Measurements from ENCODE around the gene TMED3. TPM values are rescaled to one million over a fixed set of nuclear protein-coding genes. Genes with fewer than 3 reads are reported as not detected.
"Not testable (repeated sequence)": the region's sequence is repeated elsewhere in the genome, so short reads cannot be mapped to it uniquely, and the experiment has no call there.

The TMED3 gene
- total and polyA plus RNA-seq, 10 donors = 28.2 to 76.6 (median 38.6) TPM

GRCh38 chr15:79314811-79315210, 3.9 kb downstream of the TMED3 start:
- Histone ChIP-seq H3K9me3 (no peaks in the 10 kb centered on the region), H3K27ac (no peak overlapping the region), H3K4me1 (peaks cover 7 to 37% (median 17%) of the 10 kb centered on the region in 6 donors), H3K4me3 (no peak overlapping the region), H3K36me3 (peaks cover 3 to 66% (median 61%) of the 10 kb centered on the region in 6 donors), H3K27me3 (replicated peaks in 1 of 7) (peaks cover 0 to 11% (median 0%) of the 10 kb centered on the region in 7 donors)
- TF ChIP-seq POLR2A (IDR thresholded peaks at IDR 0.05) (no peak), CTCF (IDR thresholded peaks at IDR 0.05 in 8 of 11, conservative IDR thresholded peaks at IDR 0.05 in 3 of 11) (no peak), POLR2AphosphoS5 (IDR thresholded peaks at IDR 0.05) (no peak)
- DNase-seq = no peak
- intact Hi-C loops (cut with DNase I; ENCODE audit: low total_unique reads) = no loop called here
- 88 to 96% (median 94%) methylated on average over 6 of the region's 6 CpGs for WGBS, 5 donors

- Histone ChIP-seq H3K36me3 (peaks cover 3 to 76% (median 65%) of the 10 kb centered on the region in 6 donors), H3K27ac (no peak overlapping the region), H3K4me3 (no peak overlapping the region), H3K27me3 (replicated peaks in 1 of 7) (peaks cover 0 to 2% (median 0%) of the 10 kb centered on the region in 7 donors), H3K9me3 (no peaks in the 10 kb centered on the region), H3K4me1 (peaks cover 7 to 29% (median 12%) of the 10 kb centered on the region in 6 donors)
- intact Hi-C loops (cut with DNase I; ENCODE audit: low total_unique reads) = no loop called here
- WGBS, 5 donors = 85 to 87% (median 86%) methylated on average over 10 of the region's 10 CpGs
- no peak for TF ChIP-seq CTCF (IDR thresholded peaks at IDR 0.05 in 8 of 11, conservative IDR thresholded peaks at IDR 0.05 in 3 of 11)
- TF ChIP-seq POLR2AphosphoS5 (IDR thresholded peaks at IDR 0.05) = no peak
- no peak for TF ChIP-seq POLR2A (IDR thresholded peaks at IDR 0.05)
- DNase-seq = no peak
These were observed 4.9 kb downstream of the TMED3 start for GRCh38 chr15:79315623-79316328.

GRCh38 chr15:79316864-79317263, 6.0 kb downstream of the TMED3 start:
- intact Hi-C loops (cut with DNase I; ENCODE audit: low total_unique reads) = no loop called here
- no peaks in the 10 kb centered on the region for H3K27me3 ChIP-seq (replicated peaks in 1 of 7)
- peaks cover 3 to 87% (median 74%) of the 10 kb centered on the region in 6 donors for H3K36me3 ChIP-seq
- H3K9me3 ChIP-seq = no peaks in the 10 kb centered on the region
- H3K4me1 ChIP-seq = peaks cover 4 to 18% (median 8%) of the 10 kb centered on the region in 6 donors
- H3K27ac ChIP-seq = no peak overlapping the region
- H3K4me3 ChIP-seq = no peak overlapping the region
- DNase-seq = no peak
- 92 to 97% (median 93%) methylated on average over 9 of the region's 9 CpGs for WGBS, 5 donors
- TF ChIP-seq CTCF (IDR thresholded peaks at IDR 0.05 in 8 of 11, conservative IDR thresholded peaks at IDR 0.05 in 3 of 11) = no peak
- no peak for TF ChIP-seq POLR2AphosphoS5 (IDR thresholded peaks at IDR 0.05)
- TF ChIP-seq POLR2A (IDR thresholded peaks at IDR 0.05) = no peak

GRCh38 chr15:79319973-79320372, 9.1 kb downstream of the TMED3 start:
- DNase-seq; H3K27me3 ChIP-seq (replicated peaks in 1 of 7); H3K27ac ChIP-seq; H3K4me3 ChIP-seq; H3K9me3 ChIP-seq; intact Hi-C loops (cut with DNase I; ENCODE audit: low total_unique reads): not testable (repeated sequence)
- WGBS, 5 donors = 93 to 99% (median 98%) methylated on average over 9 of the region's 9 CpGs
- H3K4me1 ChIP-seq = peaks cover 0 to 12% (median 0%) of the 10 kb centered on the region in 6 donors
- H3K36me3 ChIP-seq = peaks cover 5 to 99% (median 74%) of the 10 kb centered on the region in 6 donors

Measured in spleen (tissue), 11 donors.